Naive thymus-derived CD4-positive, alpha-beta T cell (primary cell): ENCODE measurements around the gene DENND1B. TPM values are rescaled to one million over a fixed set of nuclear protein-coding genes. Genes with fewer than 3 reads are reported as not detected.

ENCODE experiments used
- ATAC-seq: fragments of 150-1000 bp; cut with Tn5 transposase; 2 replicates; pipeline ENCODE4 v1.10.0; 2021; ENCODE audit warnings: mild to moderate bottlenecking, moderate library complexity
- CTCF ChIA-PET: fragments of 350-600 bp; sonication (Branson Sonifier 250); formaldehyde crosslinking; loops from one replicate; lab custom pipeline; 2021; ENCODE audit warnings: antibody characterized with exemption; lab: Charles Lee
- POLR2A ChIA-PET: fragments of 350-600 bp; sonication (Branson Sonifier 250); formaldehyde crosslinking; loops from one replicate; lab custom pipeline; 2021; ENCODE audit warnings: antibody characterized with exemption, inconsistent platforms; lab: Charles Lee
- DNase-seq, 9 donors: peaks; one replicate each; pipeline versions ENCODE4 v3.0.0 to v3.0.0-alpha.2; 2020 to 2022; ENCODE audit warnings: mixed read lengths in 1 of 9
- H3K27ac ChIP-seq: one replicate; pipeline ENCODE4 v1.7.0; 2013; ENCODE audit warnings: mild to moderate bottlenecking, low read depth, low read length, moderate library complexity
- H3K27me3 ChIP-seq, 2 donors: one replicate each; pipeline ENCODE4 v1.7.0; 2013; ENCODE audit warnings: low read length in 2 of 2, mild to moderate bottlenecking in 2 of 2, moderate library complexity in 2 of 2; ENCODE audit not compliant: control insufficient read depth in 2 of 2, insufficient read depth in 2 of 2
- H3K36me3 ChIP-seq, 3 experiments: 1 replicate in 2 of 3; 2 replicates in 1 of 3; pipeline ENCODE4 v1.7.0; 2013; ENCODE audit warnings: low read length in 3 of 3, mild to moderate bottlenecking in 3 of 3, moderate library complexity in 1 of 3; ENCODE audit not compliant: insufficient read depth in 3 of 3, control insufficient read depth in 2 of 3
- H3K4me1 ChIP-seq, 2 donors: one replicate each; pipeline ENCODE4 v1.7.0; 2013; ENCODE audit warnings: low read length in 2 of 2, mild to moderate bottlenecking in 2 of 2, moderate library complexity in 1 of 2; ENCODE audit not compliant: control insufficient read depth in 2 of 2, insufficient read depth in 2 of 2
- H3K4me3 ChIP-seq: 2 replicates; pipeline ENCODE4 v1.7.0; 2013; ENCODE audit warnings: mild to moderate bottlenecking, low read length
- H3K9me3 ChIP-seq, 3 experiments: 1 replicate in 2 of 3; 2 replicates in 1 of 3; pipeline ENCODE4 v1.7.0; 2013; ENCODE audit warnings: low read length in 3 of 3; ENCODE audit not compliant: control insufficient read depth in 2 of 3
- H3K27ac Mint-ChIP-seq, 9 donors: one replicate each; pipeline ENCODE4 v1.8.0; 2020 to 2022; ENCODE audit warnings: mixed read lengths in 9 of 9, mild to moderate bottlenecking in 8 of 9, moderate library complexity in 5 of 9, inconsistent platforms in 2 of 9
- H3K27me3 Mint-ChIP-seq, 5 donors: one replicate each; pipeline ENCODE4 v1.8.0; 2021 to 2022; ENCODE audit warnings: mixed read lengths in 5 of 5, mild to moderate bottlenecking in 1 of 5
- H3K36me3 Mint-ChIP-seq, 5 donors: one replicate each; pipeline ENCODE4 v1.8.0; 2020 to 2022; ENCODE audit warnings: mixed read lengths in 5 of 5, mild to moderate bottlenecking in 3 of 5, inconsistent platforms in 1 of 5
- H3K4me1 Mint-ChIP-seq, 7 donors: one replicate each; pipeline ENCODE4 v1.8.0; 2020 to 2022; ENCODE audit warnings: mixed read lengths in 7 of 7, mild to moderate bottlenecking in 3 of 7, inconsistent platforms in 1 of 7
- H3K4me3 Mint-ChIP-seq, 10 donors: one replicate each; pipeline ENCODE4 v1.8.0; 2020 to 2022; ENCODE audit warnings: mild to moderate bottlenecking in 10 of 10, mixed read lengths in 10 of 10, moderate library complexity in 6 of 10, inconsistent platforms in 2 of 10
- H3K9me3 Mint-ChIP-seq, 11 donors: one replicate each; pipeline ENCODE4 v1.8.0; 2020 to 2022; ENCODE audit warnings: mixed read lengths in 11 of 11, mild to moderate bottlenecking in 4 of 11, inconsistent platforms in 1 of 11, moderate library complexity in 1 of 11
- intact Hi-C, 2 donors: fragments of 100-400 bp; cut with micrococcal nuclease; formaldehyde crosslinking; loops; one replicate each; pipeline ENCODE4 v1.15.1; 2023
- polyA plus RNA-seq, 2 donors: library from polyadenylated mRNA; unstranded; fragments of 300-500 nt; fragmentation: Illumina TruSeq; gene quantifications; one replicate each; pipeline ENCODE4 v1.2.3, GENCODE V29; 2021
- total RNA-seq, 6 experiments: library from RNA in 5 of 6; stranded (reverse) in 5 of 6; gene quantifications; 1 replicate in 5 of 6; 2 replicates in 1 of 6; pipeline ENCODE4 v1.2.3 and lab custom pipeline; 2021 to 2026

Gene DENND1B
- total and polyA plus RNA-seq, 7 experiments from 2014 or later, result 7.3 to 28.7 (median 18.2) TPM

- no peak for DNase-seq
- ATAC-seq, result no peak
- H3K27me3 Mint-ChIP-seq, result no peaks in the 10 kb centered on the region
- no peak overlapping the region for H3K27ac Mint-ChIP-seq
- Histone ChIP-seq H3K4me1 (no peaks in the 10 kb centered on the region), H3K27me3 (no peaks in the 10 kb centered on the region), H3K27ac (no peak overlapping the region), H3K4me3 (no peak overlapping the region), H3K9me3 (peaks cover 0 to 6% (median 0%) of the 10 kb centered on the region in 3 experiments), H3K36me3 (peaks cover 0 to 10% (median 0%) of the 10 kb centered on the region in 3 experiments)
- intact Hi-C loops, result no loop called here
- CTCF ChIA-PET, result no interaction called here
- no peak overlapping the region for H3K4me3 Mint-ChIP-seq
- H3K4me1 Mint-ChIP-seq, result no peaks in the 10 kb centered on the region
- peaks cover 28 to 70% (median 65%) of the 10 kb centered on the region in 5 donors for H3K36me3 Mint-ChIP-seq
- H3K9me3 Mint-ChIP-seq, result peaks cover 11 to 45% (median 26%) of the 10 kb centered on the region in 11 donors
- POLR2A ChIA-PET, result no interaction called here
Measured at GRCh38 chr1:197567442-197567841, 207.8 kb downstream of the DENND1B start.

GRCh38 chr1:197561041-197561440 lies 214.2 kb downstream of the DENND1B start:
- Histone ChIP-seq H3K27ac (no peak overlapping the region), H3K27me3 (no peaks in the 10 kb centered on the region), H3K36me3 (no peaks in the 10 kb centered on the region), H3K9me3 (no peaks in the 10 kb centered on the region), H3K4me1 (no peaks in the 10 kb centered on the region), H3K4me3 (no peak overlapping the region)
- Mint-ChIP-seq H3K36me3 (peaks cover 5 to 14% (median 8%) of the 10 kb centered on the region in 5 donors), H3K4me1 (no peaks in the 10 kb centered on the region), H3K4me3 (no peak overlapping the region), H3K9me3 (no peaks in the 10 kb centered on the region), H3K27ac (no peak overlapping the region), H3K27me3 (no peaks in the 10 kb centered on the region)
- DNase-seq (no peak), ATAC-seq (no peak)
- intact Hi-C loops, result no loop called here
- CTCF ChIA-PET, result no interaction called here
- POLR2A ChIA-PET, result no interaction called here

DNA sequence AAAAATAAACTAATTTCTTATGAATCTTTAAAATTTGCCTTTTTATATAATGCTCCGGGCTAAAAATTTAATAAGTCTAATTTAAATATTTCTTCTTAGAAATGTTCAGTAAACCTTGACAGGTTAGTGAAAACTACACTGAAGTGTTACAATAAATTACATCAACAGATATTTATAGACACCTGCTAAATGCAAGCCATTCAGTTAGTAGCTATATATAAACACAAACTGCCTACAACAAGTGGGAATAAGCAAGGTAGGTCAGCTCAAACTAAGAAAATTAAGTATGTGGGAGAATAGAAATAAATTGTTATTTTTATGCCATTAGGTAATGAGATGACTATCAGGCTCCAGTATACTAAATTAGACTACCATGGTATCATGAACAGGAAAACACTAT lies 215.6 kb downstream of the DENND1B start:
- H3K9me3 Mint-ChIP-seq, result no peaks in the 10 kb centered on the region
- CTCF ChIA-PET, result no interaction called here
- no peaks in the 10 kb centered on the region for H3K27me3 Mint-ChIP-seq

DNA sequence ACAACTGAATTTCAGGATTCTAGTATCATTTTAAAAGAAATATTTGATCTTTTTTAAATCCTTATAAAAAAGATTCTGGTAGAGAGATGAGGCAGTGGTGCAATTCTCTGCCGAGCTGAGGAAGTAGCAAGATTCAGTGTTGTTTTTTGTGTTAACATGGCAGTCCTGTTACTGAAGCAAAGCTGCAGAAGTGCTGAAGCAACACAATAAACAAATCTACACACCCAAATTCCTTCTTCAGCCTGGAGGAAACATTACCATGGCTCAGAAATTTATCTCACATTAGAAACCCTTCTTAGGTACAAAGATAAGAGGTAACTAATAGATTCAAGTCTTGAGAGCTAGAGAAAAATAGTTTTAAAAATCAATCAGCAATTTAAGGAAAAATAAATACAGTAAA lies 216.0 kb downstream of the DENND1B start:
- H3K4me1 ChIP-seq, result no peaks in the 10 kb centered on the region
- CTCF ChIA-PET, result no interaction called here
- H3K27ac Mint-ChIP-seq, result no peak overlapping the region
- H3K27me3 Mint-ChIP-seq, result no peaks in the 10 kb centered on the region
- ATAC-seq, result no peak
- H3K36me3 Mint-ChIP-seq, result peaks cover 4 to 10% (median 7%) of the 10 kb centered on the region in 5 donors
- no peaks in the 10 kb centered on the region for H3K4me1 Mint-ChIP-seq
- no peak for DNase-seq
- H3K36me3 ChIP-seq, result no peaks in the 10 kb centered on the region
- no peaks in the 10 kb centered on the region for H3K9me3 Mint-ChIP-seq
- no peak overlapping the region for H3K27ac ChIP-seq
- no peaks in the 10 kb centered on the region for H3K9me3 ChIP-seq
- POLR2A ChIA-PET, result no interaction called here
- intact Hi-C loops, result no loop called here
- no peak overlapping the region for H3K4me3 ChIP-seq
- no peak overlapping the region for H3K4me3 Mint-ChIP-seq
- no peaks in the 10 kb centered on the region for H3K27me3 ChIP-seq

More for the DNA sequence above, 215.6 kb downstream of the DENND1B start:
- H3K9me3 ChIP-seq, result no peaks in the 10 kb centered on the region
- POLR2A ChIA-PET, result no interaction called here
- H3K4me1 ChIP-seq, result no peaks in the 10 kb centered on the region
- intact Hi-C loops, result no loop called here
- no peak overlapping the region for H3K27ac Mint-ChIP-seq
- H3K27ac ChIP-seq, result no peak overlapping the region
- peaks cover 5 to 10% (median 7%) of the 10 kb centered on the region in 5 donors for H3K36me3 Mint-ChIP-seq
- H3K4me3 Mint-ChIP-seq, result no peak overlapping the region
- no peak overlapping the region for H3K4me3 ChIP-seq
- no peaks in the 10 kb centered on the region for H3K36me3 ChIP-seq
- H3K4me1 Mint-ChIP-seq, result no peaks in the 10 kb centered on the region
- no peaks in the 10 kb centered on the region for H3K27me3 ChIP-seq
- DNase-seq (no peak), ATAC-seq (no peak)

DNA sequence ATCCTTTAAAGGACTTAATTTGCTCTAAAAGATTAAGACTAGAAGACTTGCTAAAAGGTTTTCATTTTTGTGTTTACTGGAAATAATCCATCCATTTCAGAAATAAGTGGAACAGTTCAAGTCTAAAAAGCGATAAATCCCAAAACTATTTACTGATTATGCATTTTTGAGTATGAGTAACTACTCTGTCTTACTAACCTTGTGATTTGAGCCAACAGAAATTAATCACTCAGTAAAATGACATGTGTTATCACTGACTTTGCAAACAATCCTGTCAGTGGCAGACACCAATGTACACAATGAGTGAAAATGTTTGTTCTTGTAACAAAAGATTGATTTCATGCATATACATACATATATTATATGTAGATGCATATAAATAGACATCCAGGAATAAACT lies 218.0 kb downstream of the DENND1B start:
- Mint-ChIP-seq H3K27ac (no peak overlapping the region), H3K36me3 (peaks cover 0 to 13% (median 9%) of the 10 kb centered on the region in 5 donors), H3K4me1 (no peaks in the 10 kb centered on the region), H3K4me3 (no peak overlapping the region), H3K27me3 (no peaks in the 10 kb centered on the region), H3K9me3 (no peaks in the 10 kb centered on the region)
- DNase-seq (no peak), ATAC-seq (no peak)
- ChIA-PET POLR2A (no interaction called here), CTCF (no interaction called here)
- H3K9me3 ChIP-seq, result no peaks in the 10 kb centered on the region
- intact Hi-C loops, result loop anchor here in 1 of 2 donors (2.0 kb wide), 1 partner anchor 15 kb away; no protein-coding TSS in a partner anchor
- no peaks in the 10 kb centered on the region for H3K27me3 ChIP-seq
- H3K4me3 ChIP-seq, result no peak overlapping the region
- no peak overlapping the region for H3K27ac ChIP-seq
- H3K4me1 ChIP-seq, result no peaks in the 10 kb centered on the region
- H3K36me3 ChIP-seq, result no peaks in the 10 kb centered on the region

GRCh38 chr1:197553281-197553680 lies 222.0 kb downstream of the DENND1B start:
- Mint-ChIP-seq H3K36me3 (peaks cover 0 to 23% (median 19%) of the 10 kb centered on the region in 5 donors), H3K9me3 (no peaks in the 10 kb centered on the region), H3K4me3 (no peak overlapping the region), H3K27ac (no peak overlapping the region), H3K4me1 (no peaks in the 10 kb centered on the region), H3K27me3 (no peaks in the 10 kb centered on the region)
- no peaks in the 10 kb centered on the region for H3K9me3 ChIP-seq
- POLR2A ChIA-PET, result no interaction called here
- no peak for DNase-seq
- CTCF ChIA-PET, result no interaction called here
- H3K36me3 ChIP-seq, result no peaks in the 10 kb centered on the region
- H3K27ac ChIP-seq, result no peak overlapping the region
- H3K27me3 ChIP-seq, result no peaks in the 10 kb centered on the region
- ATAC-seq, result no peak
- no peak overlapping the region for H3K4me3 ChIP-seq
- intact Hi-C loops, result no loop called here
- H3K4me1 ChIP-seq, result no peaks in the 10 kb centered on the region

DNA sequence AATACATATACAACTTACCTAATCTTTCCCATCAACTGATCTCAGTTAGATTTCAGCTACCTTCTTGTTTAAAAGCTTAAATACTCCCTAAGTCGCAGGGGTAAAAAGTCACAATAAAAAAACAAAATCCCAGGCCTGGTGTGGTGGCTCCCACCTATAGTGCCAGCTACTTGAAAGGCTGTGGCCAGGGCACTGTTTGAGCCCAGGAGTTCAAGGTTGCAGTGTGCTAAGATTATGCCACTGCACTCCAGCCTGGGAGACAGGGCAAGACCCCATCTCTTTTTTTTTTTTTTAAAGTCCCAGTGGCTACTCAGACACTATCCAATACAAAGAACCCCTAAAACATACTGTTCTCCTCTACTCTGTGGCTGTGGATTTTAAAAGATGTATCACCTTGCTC lies 228.3 kb downstream of the DENND1B start:
- Mint-ChIP-seq H3K36me3 (peaks cover 5 to 26% (median 19%) of the 10 kb centered on the region in 5 donors), H3K4me3 (no peak overlapping the region), H3K9me3 (peaks cover 0 to 3% (median 0%) of the 10 kb centered on the region in 11 donors), H3K4me1 (peaks cover 0 to 6% (median 0%) of the 10 kb centered on the region in 7 donors), H3K27ac (no peak overlapping the region), H3K27me3 (no peaks in the 10 kb centered on the region)
- Histone ChIP-seq H3K4me1 (no peaks in the 10 kb centered on the region), H3K4me3 (no peak overlapping the region), H3K27ac (no peak overlapping the region), H3K27me3 (no peaks in the 10 kb centered on the region), H3K36me3 (no peaks in the 10 kb centered on the region), H3K9me3 (no peaks in the 10 kb centered on the region)
- ATAC-seq (no peak), DNase-seq (no peak)
- intact Hi-C loops, result no loop called here
- POLR2A ChIA-PET, result no interaction called here
- CTCF ChIA-PET, result interaction anchor here (0.7 kb wide), 1 partner anchor 18 kb away, joined by 3 read pairs; no protein-coding TSS in a partner anchor
